Neuronal stem cell (in vitro differentiated cells): ENCODE results near the gene MTIF3.
A peak's percentile ranks its signal among the peaks of the same experiment; 100 is the strongest.

ENCODE experiments used
- DNase-seq: peaks from one replicate; pipeline ENCODE4 v3.0.0-alpha.2; 2013; ENCODE audit warnings: low spot score
- H2AFZ ChIP-seq: one replicate; pipeline ENCODE4 v1.6.1; 2013; ENCODE audit warnings: mild to moderate bottlenecking, low read length, inconsistent platforms
- H2AK5ac ChIP-seq: 2 replicates; pipeline ENCODE4 v1.6.1; 2013; ENCODE audit warnings: low read depth, mild to moderate bottlenecking, inconsistent platforms, low read length, moderate library complexity, mixed read lengths
- H2BK120ac ChIP-seq: 2 replicates; pipeline ENCODE4 v1.6.1; 2013; ENCODE audit warnings: low read depth, mild to moderate bottlenecking, inconsistent platforms, low read length, moderate library complexity, mixed read lengths
- H2BK12ac ChIP-seq: one replicate; pipeline ENCODE4 v1.6.1; 2013; ENCODE audit warnings: low read length, inconsistent platforms
- H2BK15ac ChIP-seq: 2 replicates; pipeline ENCODE4 v1.6.1; 2013; ENCODE audit warnings: mild to moderate bottlenecking, low read length, inconsistent platforms, mixed read lengths
- H2BK5ac ChIP-seq: one replicate; pipeline ENCODE4 v1.6.1; 2013; ENCODE audit warnings: inconsistent platforms, mild to moderate bottlenecking, low read length, moderate library complexity
- H3K14ac ChIP-seq: one replicate; pipeline ENCODE4 v1.6.1; 2013; ENCODE audit warnings: low read length, inconsistent platforms
- H3K18ac ChIP-seq: 2 replicates; pipeline ENCODE4 v1.6.1; 2013; ENCODE audit warnings: low read length, inconsistent platforms
- H3K23ac ChIP-seq: 2 replicates; pipeline ENCODE4 v1.6.1; 2013; ENCODE audit warnings: low read depth, mild to moderate bottlenecking, mixed read lengths, low read length, inconsistent platforms; ENCODE audit not compliant: poor library complexity
- H3K27ac ChIP-seq: replicated peaks from 3 replicates; pipeline ENCODE4 v1.5.1; 2013; ENCODE audit warnings: low read length, inconsistent platforms
- H3K27me3 ChIP-seq, 3 experiments: 2 replicates each; pipeline ENCODE4 v1.6.1; 2013; ENCODE audit warnings: low read length in 3 of 3, mild to moderate bottlenecking in 2 of 3, inconsistent platforms in 1 of 3, low read depth in 1 of 3, mixed read lengths in 1 of 3, moderate library complexity in 1 of 3; ENCODE audit not compliant: control insufficient read depth in 3 of 3, insufficient read depth in 3 of 3
- H3K36me3 ChIP-seq, 2 donors: replicated peaks in 1 of 2; 2 replicates each; pipeline ENCODE4 v1.6.1; 2013; ENCODE audit warnings: low read length in 2 of 2; ENCODE audit not compliant: control insufficient read depth in 2 of 2, insufficient read depth in 2 of 2
- H3K4ac ChIP-seq: 2 replicates; pipeline ENCODE4 v1.6.1; 2013; ENCODE audit warnings: inconsistent platforms, mild to moderate bottlenecking, low read length, moderate library complexity
- H3K4me1 ChIP-seq, 2 donors: 1 replicate in 1 of 2; 2 replicates in 1 of 2; pipeline ENCODE4 v1.6.1; 2013; ENCODE audit warnings: low read length in 2 of 2, low read depth in 1 of 2; ENCODE audit not compliant: control insufficient read depth in 2 of 2, insufficient read depth in 1 of 2
- H3K4me2 ChIP-seq: one replicate; pipeline ENCODE4 v1.6.1; 2013; ENCODE audit warnings: mild to moderate bottlenecking, low read length, inconsistent platforms; ENCODE audit not compliant: insufficient read depth, poor library complexity, severe bottlenecking
- H3K4me3 ChIP-seq, 2 donors: 2 replicates each; pipeline ENCODE4 v1.5.1; 2013; ENCODE audit warnings: low read length in 2 of 2, mild to moderate bottlenecking in 2 of 2, inconsistent platforms in 1 of 2, moderate library complexity in 1 of 2
- H3K79me1 ChIP-seq: one replicate; pipeline ENCODE4 v1.6.1; 2013; ENCODE audit warnings: low read depth, mild to moderate bottlenecking, inconsistent platforms, low read length, moderate library complexity
- H3K9ac ChIP-seq: one replicate; pipeline ENCODE4 v1.6.1; 2013; ENCODE audit warnings: mild to moderate bottlenecking, low read depth, low read length, inconsistent platforms; ENCODE audit not compliant: poor library complexity
- H3K9me3 ChIP-seq, 2 donors: replicated peaks in 1 of 2; 2 replicates each; pipeline versions ENCODE3 to v1.6.1; 2013; ENCODE audit warnings: low read length in 2 of 2, mild to moderate bottlenecking in 2 of 2, inconsistent platforms in 1 of 2, low read depth in 1 of 2, mixed read lengths in 1 of 2, moderate library complexity in 1 of 2; ENCODE audit not compliant: control insufficient read depth in 2 of 2, insufficient read depth in 1 of 2
- H4K8ac ChIP-seq: one replicate; pipeline ENCODE4 v1.6.1; 2013; ENCODE audit warnings: low read depth, mild to moderate bottlenecking, inconsistent platforms, low read length, moderate library complexity
- H4K91ac ChIP-seq: one replicate; pipeline ENCODE4 v1.6.1; 2013; ENCODE audit warnings: low read length, low read depth, mild to moderate bottlenecking, inconsistent platforms; ENCODE audit not compliant: poor library complexity
- WGBS, 2 donors: extraction: QIAGEN DNeasy Blood & Tissue Kit; methylation state at CpG; one replicate each; pipeline ENCODE4 v1.1.7; 2013; ENCODE audit warnings: missing lambda C conversion rate in 2 of 2, mixed read lengths in 1 of 2; ENCODE audit not compliant: insufficient read length in 2 of 2, insufficient replicate concordance in 1 of 2; ENCODE audit errors: extremely low coverage in 2 of 2; 5-methylcytosine and 5-hydroxymethylcytosine counted together

MTIF3 gene

DNA sequence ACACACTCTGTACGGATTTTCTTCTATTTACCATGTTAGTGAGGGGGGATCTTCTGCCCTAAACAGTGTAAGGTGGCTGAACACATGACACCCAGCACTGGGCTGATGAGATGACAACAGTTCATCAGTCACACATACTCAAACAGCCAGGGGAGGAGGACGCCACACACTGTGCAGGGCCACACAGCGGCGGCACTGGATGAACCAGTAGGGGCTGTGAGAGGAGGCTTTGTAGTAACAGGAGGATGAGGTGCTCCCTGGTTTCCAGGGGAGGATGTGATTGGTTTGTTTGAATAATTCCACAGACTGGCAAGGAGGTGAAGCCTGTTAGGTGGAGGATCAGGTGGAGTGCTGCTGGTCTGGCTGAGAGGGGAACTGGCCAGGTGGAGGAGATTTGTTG, 42.3 kb downstream of the MTIF3 start:
- Histone ChIP-seq H3K4me2 (no peak overlapping the region), H3K9ac (no peak overlapping the region), H3K4ac (no peak overlapping the region), H4K8ac (no peak overlapping the region), H3K27me3 (peaks cover 0 to 24% (median 0%) of the 10 kb centered on the region in 3 experiments), H4K91ac (no peak overlapping the region), H3K27ac (no peak overlapping the region), H2AFZ (no peak overlapping the region), H2BK15ac (no peak overlapping the region), H3K23ac (no peak overlapping the region), H3K14ac (peak overlapping the region; percentile 42), H3K79me1 (no peaks in the 10 kb centered on the region), H2AK5ac (no peak overlapping the region), H3K4me1 (peaks cover 5 to 6% of the 10 kb centered on the region in 2 donors), H3K4me3 (no peak overlapping the region), H2BK12ac (no peak overlapping the region), H2BK120ac (no peak overlapping the region), H3K36me3 (no peaks in the 10 kb centered on the region), H2BK5ac (no peak overlapping the region), H3K9me3 (no peaks in the 10 kb centered on the region), H3K18ac (no peak overlapping the region)
- DNase-seq, result no peak
- no CpG with 5 or more reads among the region's 4 CpGs for WGBS, 2 donors

DNA sequence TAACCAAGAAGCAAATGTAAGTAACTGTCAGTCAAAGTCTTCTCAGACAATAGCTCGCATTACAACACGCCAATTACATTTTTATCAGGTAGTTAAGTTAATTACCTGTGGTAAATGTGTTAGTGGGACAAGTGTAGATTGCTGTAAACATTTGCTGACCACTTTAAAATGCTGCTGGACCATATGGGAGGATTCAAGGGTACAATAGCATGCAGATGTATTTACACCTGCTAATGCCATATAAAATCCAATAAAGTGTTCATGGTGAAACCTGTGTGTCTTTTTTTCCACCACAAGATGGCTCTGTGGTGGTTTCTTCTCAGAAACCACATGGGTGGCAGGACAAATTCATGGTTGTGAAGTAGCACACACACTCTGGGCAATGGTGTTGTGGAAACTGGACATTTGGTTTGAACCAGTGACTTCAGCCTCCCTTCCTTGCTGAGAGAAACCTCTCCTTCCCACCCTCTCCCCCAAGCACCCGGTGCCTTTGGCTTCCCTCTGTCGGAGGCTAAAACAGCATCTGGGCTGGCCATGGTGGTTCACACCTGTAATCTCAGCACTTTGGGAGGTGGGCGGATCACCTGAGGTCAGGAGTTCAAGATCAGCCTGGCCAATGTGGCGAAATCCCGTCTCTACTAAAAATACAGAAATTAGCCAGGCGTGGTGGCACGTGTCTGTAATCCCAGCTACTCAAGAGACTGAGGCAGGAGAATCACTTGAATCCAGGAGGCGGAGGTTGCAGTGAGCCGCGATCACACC, 44.0 kb downstream of the MTIF3 start:
- Histone ChIP-seq H2BK5ac (no peak overlapping the region), H3K36me3 (no peaks in the 10 kb centered on the region), H3K79me1 (no peaks in the 10 kb centered on the region), H3K9me3 (no peaks in the 10 kb centered on the region), H2BK15ac (no peak overlapping the region), H2BK120ac (no peak overlapping the region), H4K91ac (no peak overlapping the region), H3K27me3 (peaks cover 0 to 18% (median 0%) of the 10 kb centered on the region in 3 experiments), H3K4me2 (no peak overlapping the region), H3K27ac (no peak overlapping the region), H3K14ac (no peak overlapping the region), H3K18ac (no peak overlapping the region), H2AK5ac (no peak overlapping the region), H3K9ac (no peak overlapping the region), H2BK12ac (no peak overlapping the region), H3K4me3 (no peak overlapping the region), H4K8ac (no peak overlapping the region), H3K4me1 (peaks cover 9% of the 10 kb centered on the region in 2 donors), H2AFZ (no peak overlapping the region), H3K4ac (no peak overlapping the region), H3K23ac (no peak overlapping the region)
- no CpG with 5 or more reads among the region's 12 CpGs for WGBS, 2 donors
- no peak for DNase-seq

DNA sequence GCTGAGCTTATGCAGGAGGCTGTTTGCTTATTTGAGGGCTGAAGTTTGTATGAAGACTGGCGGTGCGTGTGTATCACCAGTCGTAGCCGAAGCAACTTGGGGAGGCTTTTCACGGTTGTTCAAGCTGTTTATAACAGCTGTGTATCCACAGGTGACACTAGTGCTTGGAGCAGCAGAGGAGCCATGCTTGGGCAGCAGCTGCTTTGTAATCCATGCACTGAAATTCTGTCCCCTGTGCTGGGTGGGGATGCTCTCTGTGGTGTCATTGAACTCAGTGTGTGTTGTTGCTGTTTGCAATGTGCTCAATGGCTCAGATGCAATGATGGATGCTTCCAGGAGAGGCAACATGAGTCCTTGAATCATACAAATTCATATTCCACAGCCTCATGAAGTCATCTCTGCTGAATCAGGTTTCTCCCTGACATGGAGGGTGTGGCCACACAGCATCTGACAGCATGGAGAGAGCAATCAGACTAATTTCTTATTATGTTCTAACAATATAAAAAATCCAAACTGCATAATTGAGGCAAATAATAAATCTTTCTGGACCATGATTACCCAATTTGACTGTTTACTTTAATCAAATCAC, 44.7 kb downstream of the MTIF3 start:
- Histone ChIP-seq H2BK5ac (no peak overlapping the region), H4K91ac (no peak overlapping the region), H3K27me3 (peaks cover 0 to 18% (median 0%) of the 10 kb centered on the region in 3 experiments), H2BK12ac (peak overlapping the region; percentile 11), H3K23ac (no peak overlapping the region), H3K79me1 (no peaks in the 10 kb centered on the region), H4K8ac (no peak overlapping the region), H3K4me2 (no peak overlapping the region), H3K9me3 (no peaks in the 10 kb centered on the region), H2BK15ac (no peak overlapping the region), H3K4ac (no peak overlapping the region), H3K4me3 (no peak overlapping the region), H3K27ac (no peak overlapping the region), H3K4me1 (peaks cover 9% of the 10 kb centered on the region in 2 donors), H3K9ac (peak overlapping the region; percentile 60), H3K14ac (no peak overlapping the region), H3K36me3 (no peaks in the 10 kb centered on the region), H3K18ac (peak overlapping the region; percentile 57), H2BK120ac (no peak overlapping the region), H2AK5ac (no peak overlapping the region), H2AFZ (no peak overlapping the region)
- no CpG with 5 or more reads among the region's 5 CpGs for WGBS, 2 donors
- DNase-seq, result no peak

DNA sequence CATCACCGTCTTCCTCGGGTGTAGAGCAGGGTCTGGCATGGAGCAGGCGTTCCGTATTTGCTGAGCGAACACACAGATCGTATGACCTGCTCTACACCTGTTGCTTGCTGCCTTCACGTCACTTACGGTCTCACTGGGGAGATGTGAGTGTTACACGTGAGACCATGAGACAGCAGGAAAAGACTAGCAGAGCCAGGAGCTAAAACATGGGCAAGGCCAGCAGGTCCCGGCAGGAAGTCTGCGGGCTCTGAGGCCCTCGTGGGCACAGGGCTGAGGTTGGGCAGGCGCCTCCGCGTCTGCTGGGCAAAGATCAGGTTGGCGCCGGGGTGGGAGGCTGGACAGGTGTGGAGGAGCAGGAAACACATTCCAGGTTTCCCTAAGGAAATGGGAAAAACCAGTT, 45.7 kb downstream of the MTIF3 start:
- H4K91ac ChIP-seq, result no peak overlapping the region
- H4K8ac ChIP-seq, result no peak overlapping the region
- no peaks in the 10 kb centered on the region for H3K79me1 ChIP-seq
- H2BK15ac ChIP-seq, result no peak overlapping the region
- no peak overlapping the region for H3K4ac ChIP-seq
- H2BK120ac ChIP-seq, result no peak overlapping the region
- H3K27me3 ChIP-seq, result peaks cover 0 to 18% (median 0%) of the 10 kb centered on the region in 3 experiments
- H3K27ac ChIP-seq, result no peak overlapping the region
- no peak overlapping the region for H3K14ac ChIP-seq
- H3K9ac ChIP-seq, result no peak overlapping the region
- H3K18ac ChIP-seq, result no peak overlapping the region
- no peak overlapping the region for H3K4me2 ChIP-seq
- no peaks in the 10 kb centered on the region for H3K9me3 ChIP-seq
- H2BK5ac ChIP-seq, result no peak overlapping the region
- H3K4me3 ChIP-seq, result no peak overlapping the region
- no peaks in the 10 kb centered on the region for H3K36me3 ChIP-seq
- H2AFZ ChIP-seq, result no peak overlapping the region
- peaks cover 9% of the 10 kb centered on the region in 2 donors for H3K4me1 ChIP-seq
- WGBS, 2 donors, result no CpG with 5 or more reads among the region's 17 CpGs
- H2AK5ac ChIP-seq, result no peak overlapping the region
- no peak overlapping the region for H3K23ac ChIP-seq
- H2BK12ac ChIP-seq, result peak overlapping the region; percentile 12
- DNase-seq, result no peak
